Measurements from ENCODE around the gene SEMA3F. TPM values are rescaled to one million over a fixed set of nuclear protein-coding genes. Genes with fewer than 3 reads are reported as not detected.

SEMA3F gene
- total RNA-seq, 2 donors from 2014 or later = 6.3 to 18.7 TPM

DNA sequence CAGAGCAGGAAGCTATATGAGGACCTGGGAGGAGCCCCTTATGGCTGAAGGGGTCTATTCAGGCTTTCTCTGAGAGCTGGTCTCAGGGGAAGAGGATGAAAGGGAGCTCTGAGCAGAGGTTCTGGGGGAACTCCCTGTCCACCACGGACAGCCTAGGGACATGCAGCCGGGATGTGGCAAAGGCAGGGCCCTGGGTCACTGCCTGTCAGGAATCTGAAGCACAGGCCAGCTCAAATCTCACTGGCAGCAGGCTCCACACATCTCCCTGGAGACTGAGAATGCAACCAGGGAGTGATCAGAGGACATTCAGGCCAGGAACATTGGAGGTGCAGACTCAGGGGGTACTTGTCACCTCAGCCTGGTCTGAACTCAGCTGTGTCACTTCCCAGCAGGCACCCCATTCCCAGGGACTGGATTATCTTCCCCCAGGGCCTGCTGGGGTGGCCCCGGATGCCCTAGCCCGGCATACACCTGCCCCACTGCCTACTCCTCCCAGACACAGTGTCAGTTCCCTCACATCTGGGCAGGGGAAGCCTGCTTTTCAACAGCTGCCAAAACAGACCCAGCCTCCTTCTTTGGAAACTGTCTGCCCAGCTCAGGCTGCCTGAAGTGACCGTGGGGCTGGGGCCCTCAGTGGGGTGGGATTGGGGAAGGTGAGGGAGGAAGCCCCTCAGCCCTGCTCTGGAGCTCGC lies 18.3 kb upstream of the SEMA3F start:
- Histone ChIP-seq H3K27ac (no peak overlapping the region), H3K4me3 (no peak overlapping the region), H3K27me3 (no peaks in the 10 kb centered on the region), H3K36me3 (no peaks in the 10 kb centered on the region), H3K9me3 (no peaks in the 10 kb centered on the region), H3K4me1 (peaks cover 0 to 13% of the 10 kb centered on the region in 2 donors)
- TF ChIP-seq, protein P1, sequence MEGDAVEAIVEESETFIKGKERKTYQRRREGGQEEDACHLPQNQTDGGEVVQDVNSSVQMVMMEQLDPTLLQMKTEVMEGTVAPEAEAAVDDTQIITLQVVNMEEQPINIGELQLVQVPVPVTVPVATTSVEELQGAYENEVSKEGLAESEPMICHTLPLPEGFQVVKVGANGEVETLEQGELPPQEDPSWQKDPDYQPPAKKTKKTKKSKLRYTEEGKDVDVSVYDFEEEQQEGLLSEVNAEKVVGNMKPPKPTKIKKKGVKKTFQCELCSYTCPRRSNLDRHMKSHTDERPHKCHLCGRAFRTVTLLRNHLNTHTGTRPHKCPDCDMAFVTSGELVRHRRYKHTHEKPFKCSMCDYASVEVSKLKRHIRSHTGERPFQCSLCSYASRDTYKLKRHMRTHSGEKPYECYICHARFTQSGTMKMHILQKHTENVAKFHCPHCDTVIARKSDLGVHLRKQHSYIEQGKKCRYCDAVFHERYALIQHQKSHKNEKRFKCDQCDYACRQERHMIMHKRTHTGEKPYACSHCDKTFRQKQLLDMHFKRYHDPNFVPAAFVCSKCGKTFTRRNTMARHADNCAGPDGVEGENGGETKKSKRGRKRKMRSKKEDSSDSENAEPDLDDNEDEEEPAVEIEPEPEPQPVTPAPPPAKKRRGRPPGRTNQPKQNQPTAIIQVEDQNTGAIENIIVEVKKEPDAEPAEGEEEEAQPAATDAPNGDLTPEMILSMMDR (IDR thresholded peaks at IDR 0.05) = no peak
- DNase-seq (ENCODE audit: low spot score) = no peak

DNA sequence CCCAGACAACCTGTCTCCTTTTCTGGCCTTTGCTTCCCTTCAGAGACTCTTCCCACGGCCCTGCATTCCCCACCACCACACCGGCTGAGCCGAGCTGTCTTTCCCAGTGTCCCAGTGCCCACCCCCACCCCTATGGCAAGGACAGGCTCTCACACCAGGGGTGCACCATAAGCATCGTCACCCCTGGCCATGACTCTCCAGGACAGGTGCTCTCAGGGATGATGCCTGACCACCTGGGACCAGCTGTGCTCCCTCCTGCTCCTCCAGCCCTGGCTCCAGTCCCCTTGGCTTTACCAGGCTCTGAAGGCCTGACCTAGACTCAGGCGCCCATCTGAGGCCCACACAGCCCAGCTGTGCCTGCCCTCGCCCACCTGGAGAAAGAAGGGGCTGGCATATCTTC lies 17.6 kb upstream of the SEMA3F start:
- Histone ChIP-seq H3K9me3 (no peaks in the 10 kb centered on the region), H3K36me3 (no peaks in the 10 kb centered on the region), H3K27me3 (no peaks in the 10 kb centered on the region), H3K4me1 (peaks cover 0 to 13% of the 10 kb centered on the region in 2 donors), H3K27ac (no peak overlapping the region), H3K4me3 (no peak overlapping the region)
- TF ChIP-seq, protein P1 (IDR thresholded peaks at IDR 0.05) = no peak
- DNase-seq (ENCODE audit: low spot score) = no peak

DNA sequence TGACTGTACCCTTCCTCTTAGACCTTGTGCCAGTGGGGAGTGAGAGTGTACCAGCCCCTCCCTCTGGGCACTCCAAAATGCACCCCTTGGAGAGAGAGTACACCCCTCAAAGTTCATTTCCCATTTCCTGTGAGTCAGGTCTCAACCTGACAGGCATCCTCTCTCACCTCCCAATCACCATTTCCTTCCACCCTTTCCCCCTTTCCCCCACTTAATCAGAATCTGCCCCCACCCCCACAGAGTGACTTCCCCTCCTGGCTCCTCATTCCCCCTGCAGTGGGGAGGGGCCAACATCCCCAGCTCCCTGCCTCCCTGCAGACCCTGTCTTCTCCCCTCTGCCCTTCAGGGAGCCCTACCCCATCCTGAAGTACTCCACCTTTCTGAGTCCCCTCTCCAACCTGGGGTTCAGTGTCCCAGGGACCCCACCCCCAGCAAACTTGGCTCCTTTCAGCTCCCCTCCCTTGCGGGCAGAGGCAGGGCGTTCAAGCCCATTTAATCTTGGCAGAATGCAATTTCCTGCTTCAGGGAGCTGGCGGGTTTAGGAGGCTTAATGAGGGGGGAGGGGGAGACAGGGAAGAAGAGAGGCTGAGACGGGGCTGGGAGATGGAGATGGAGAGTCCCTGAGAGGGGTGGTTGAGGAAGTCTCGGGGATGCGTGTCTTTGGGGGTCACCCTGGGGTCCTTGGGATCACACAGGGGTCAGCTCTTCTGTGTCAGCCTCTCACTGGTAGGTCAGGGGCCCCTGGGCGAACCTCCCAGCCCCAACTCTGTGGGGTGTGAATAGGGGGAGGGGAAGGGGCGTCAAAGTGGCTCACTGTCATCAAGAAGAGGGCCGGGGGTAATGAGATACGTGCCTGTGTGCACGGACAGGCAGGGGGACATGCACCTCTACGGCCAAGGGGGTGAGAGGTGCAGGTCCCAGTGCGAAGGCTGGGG lies 16.6 kb upstream of the SEMA3F start:
- TF ChIP-seq, protein P1 (IDR thresholded peaks at IDR 0.05) = no peak
- DNase-seq (ENCODE audit: low spot score) = no peak
- no peak overlapping the region for H3K27ac ChIP-seq
- H3K27me3 ChIP-seq = no peaks in the 10 kb centered on the region
- no peak overlapping the region for H3K4me3 ChIP-seq
- no peaks in the 10 kb centered on the region for H3K9me3 ChIP-seq
- H3K36me3 ChIP-seq = no peaks in the 10 kb centered on the region
- H3K4me1 ChIP-seq = peaks cover 0 to 13% of the 10 kb centered on the region in 2 donors

DNA sequence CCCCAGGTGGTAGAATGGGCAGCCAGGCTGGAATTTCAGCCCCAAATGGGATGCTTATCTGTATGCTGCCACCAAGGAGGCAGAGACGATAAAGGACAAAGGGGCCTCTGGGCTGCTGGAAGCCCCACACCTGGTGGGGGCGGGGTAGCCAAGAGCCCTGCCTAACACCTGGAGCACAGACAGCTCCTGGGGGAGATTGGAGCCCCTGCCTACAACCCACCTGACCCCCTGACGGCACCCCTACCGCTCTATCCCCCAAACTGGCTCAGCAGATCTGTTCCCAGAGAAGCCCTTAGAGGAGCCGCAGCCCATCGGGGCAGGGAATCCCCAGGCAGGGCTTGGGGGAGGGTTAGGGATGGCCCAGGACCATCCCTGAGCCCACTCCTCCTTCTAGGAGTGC lies 15.8 kb upstream of the SEMA3F start:
- Histone ChIP-seq H3K9me3 (no peaks in the 10 kb centered on the region), H3K27me3 (no peaks in the 10 kb centered on the region), H3K4me1 (peaks cover 0 to 13% of the 10 kb centered on the region in 2 donors), H3K4me3 (no peak overlapping the region), H3K36me3 (no peaks in the 10 kb centered on the region), H3K27ac (no peak overlapping the region)
- TF ChIP-seq, protein P1 (IDR thresholded peaks at IDR 0.05) = no peak
- DNase-seq (ENCODE audit: low spot score) = no peak

DNA sequence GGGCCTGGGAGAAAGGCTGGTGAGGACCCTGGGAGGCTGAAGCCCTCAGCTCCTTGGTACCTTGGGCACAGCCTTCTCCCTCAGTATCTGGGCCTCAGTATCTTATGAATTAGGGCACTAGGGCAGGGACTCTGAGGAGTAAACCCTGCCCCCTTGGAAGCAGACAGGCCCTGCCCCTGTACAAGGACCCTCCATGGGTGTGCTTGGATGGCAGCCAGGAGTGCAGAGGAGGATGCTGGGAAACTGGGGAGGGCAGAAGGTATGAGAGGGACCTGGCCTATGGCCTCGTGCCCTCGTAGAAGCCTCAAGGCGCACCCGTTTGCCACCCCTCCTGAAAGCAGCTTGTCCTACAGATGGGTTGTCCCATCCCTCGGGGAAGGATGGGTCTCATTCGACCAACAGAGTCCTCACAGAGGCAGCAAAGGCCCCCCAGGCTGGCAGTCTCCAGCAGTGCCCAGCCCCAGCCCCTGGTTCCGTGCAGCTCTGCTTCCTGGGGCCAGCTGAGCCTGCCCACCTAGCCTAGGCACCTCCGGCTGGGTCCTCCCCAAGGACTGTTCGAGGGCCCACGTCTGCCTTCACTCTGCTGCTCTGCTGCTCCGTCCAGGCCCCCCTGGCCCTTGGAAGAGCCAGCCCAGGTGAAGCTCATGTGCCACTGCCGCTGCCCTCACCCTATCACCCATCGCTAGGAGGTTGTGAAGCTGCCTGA lies 15.3 kb upstream of the SEMA3F start:
- no peaks in the 10 kb centered on the region for H3K36me3 ChIP-seq

More for the DNA sequence above, 15.3 kb upstream of the SEMA3F start:
- TF ChIP-seq, protein P1 (IDR thresholded peaks at IDR 0.05) = no peak
- peaks cover 0 to 13% of the 10 kb centered on the region in 2 donors for H3K4me1 ChIP-seq
- H3K27me3 ChIP-seq = no peaks in the 10 kb centered on the region
- H3K9me3 ChIP-seq = no peaks in the 10 kb centered on the region
- no peak for DNase-seq (ENCODE audit: low spot score)
- H3K27ac ChIP-seq = no peak overlapping the region
- no peak overlapping the region for H3K4me3 ChIP-seq

Measured in right atrium auricular region (tissue), 2 donors.